ENCODE data around the gene IZUMO1.

GRCh38 chr19:48734625-48735024 lies 12.1 kb downstream of the IZUMO1 start:
- TF ChIP-seq CTCF (IDR thresholded peaks at IDR 0.05) (no peak), POLR2A (IDR thresholded peaks at IDR 0.05) (no peak)
